ENCODE measurements around the gene SLC5A5.
A peak's percentile ranks its signal among the peaks of the same experiment; 100 is the strongest.

Gene SLC5A5

DNA sequence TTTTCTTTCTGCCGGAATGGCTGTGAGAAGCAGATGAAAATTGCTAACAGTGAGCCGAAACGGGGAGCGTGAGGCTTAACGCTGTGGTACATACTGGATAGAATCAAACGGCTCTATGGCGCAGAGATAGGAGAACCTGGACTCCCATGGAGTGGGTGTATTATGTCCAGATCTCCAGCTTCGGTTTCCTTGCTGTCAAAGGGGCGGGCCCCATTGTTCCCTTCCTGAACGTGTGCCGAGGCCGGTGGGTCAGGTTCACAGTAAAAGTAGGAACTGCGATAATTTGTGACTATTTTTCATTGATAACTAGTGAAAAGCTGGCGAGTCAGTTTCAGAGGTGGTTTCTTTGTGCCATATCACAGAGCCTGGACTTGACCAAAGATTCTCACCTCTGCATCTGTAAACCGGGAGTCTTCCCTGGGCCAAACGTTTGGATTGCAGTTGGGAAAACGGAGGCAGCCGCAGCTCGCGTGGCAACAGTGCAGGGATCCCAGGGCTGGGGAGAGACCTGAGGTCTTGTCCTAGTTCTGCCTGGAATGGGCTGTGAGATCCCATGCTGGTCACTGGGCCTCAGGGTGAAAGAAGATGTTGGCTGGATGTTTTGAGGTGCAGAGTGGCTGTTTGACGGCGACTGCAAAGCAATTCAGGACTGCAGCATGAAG, 11.3 kb upstream of the SLC5A5 start:
- H3K4me3 ChIP-seq (ENCODE audit: low read depth, low read length) = peak overlapping the region; percentile 95
- DNase-seq (ENCODE audit: low read depth) = peak; percentile 27

DNA sequence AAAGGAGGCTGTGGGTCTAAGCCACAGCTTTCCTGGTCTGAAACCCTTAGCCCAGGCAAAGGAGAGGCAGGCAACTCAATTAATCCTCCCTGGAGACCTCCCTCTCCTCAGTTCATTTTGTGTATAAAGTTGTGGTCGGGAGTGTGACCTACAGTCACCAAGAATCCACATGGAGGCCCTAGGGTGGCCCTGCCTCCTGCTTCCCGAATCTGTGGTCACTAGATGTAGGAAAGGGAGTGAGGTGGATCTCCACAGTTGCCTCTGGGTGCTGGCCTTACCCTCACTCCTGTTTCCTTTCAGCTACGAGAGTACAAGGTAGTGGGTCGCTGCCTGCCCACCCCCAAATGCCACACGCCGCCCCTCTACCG, 10.8 kb upstream of the SLC5A5 start:
- DNase-seq (ENCODE audit: low read depth) = no peak
- peak overlapping the region; percentile 95 for H3K4me3 ChIP-seq (ENCODE audit: low read depth, low read length)
- TF ChIP-seq, protein P1, sequence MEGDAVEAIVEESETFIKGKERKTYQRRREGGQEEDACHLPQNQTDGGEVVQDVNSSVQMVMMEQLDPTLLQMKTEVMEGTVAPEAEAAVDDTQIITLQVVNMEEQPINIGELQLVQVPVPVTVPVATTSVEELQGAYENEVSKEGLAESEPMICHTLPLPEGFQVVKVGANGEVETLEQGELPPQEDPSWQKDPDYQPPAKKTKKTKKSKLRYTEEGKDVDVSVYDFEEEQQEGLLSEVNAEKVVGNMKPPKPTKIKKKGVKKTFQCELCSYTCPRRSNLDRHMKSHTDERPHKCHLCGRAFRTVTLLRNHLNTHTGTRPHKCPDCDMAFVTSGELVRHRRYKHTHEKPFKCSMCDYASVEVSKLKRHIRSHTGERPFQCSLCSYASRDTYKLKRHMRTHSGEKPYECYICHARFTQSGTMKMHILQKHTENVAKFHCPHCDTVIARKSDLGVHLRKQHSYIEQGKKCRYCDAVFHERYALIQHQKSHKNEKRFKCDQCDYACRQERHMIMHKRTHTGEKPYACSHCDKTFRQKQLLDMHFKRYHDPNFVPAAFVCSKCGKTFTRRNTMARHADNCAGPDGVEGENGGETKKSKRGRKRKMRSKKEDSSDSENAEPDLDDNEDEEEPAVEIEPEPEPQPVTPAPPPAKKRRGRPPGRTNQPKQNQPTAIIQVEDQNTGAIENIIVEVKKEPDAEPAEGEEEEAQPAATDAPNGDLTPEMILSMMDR (conservative IDR thresholded peaks at IDR 0.05; ENCODE audit: low read depth, low read length) = no peak

More for the DNA sequence above, 11.3 kb upstream of the SLC5A5 start:
- TF ChIP-seq, protein P1 (conservative IDR thresholded peaks at IDR 0.05; ENCODE audit: low read depth, low read length) = no peak

DNA sequence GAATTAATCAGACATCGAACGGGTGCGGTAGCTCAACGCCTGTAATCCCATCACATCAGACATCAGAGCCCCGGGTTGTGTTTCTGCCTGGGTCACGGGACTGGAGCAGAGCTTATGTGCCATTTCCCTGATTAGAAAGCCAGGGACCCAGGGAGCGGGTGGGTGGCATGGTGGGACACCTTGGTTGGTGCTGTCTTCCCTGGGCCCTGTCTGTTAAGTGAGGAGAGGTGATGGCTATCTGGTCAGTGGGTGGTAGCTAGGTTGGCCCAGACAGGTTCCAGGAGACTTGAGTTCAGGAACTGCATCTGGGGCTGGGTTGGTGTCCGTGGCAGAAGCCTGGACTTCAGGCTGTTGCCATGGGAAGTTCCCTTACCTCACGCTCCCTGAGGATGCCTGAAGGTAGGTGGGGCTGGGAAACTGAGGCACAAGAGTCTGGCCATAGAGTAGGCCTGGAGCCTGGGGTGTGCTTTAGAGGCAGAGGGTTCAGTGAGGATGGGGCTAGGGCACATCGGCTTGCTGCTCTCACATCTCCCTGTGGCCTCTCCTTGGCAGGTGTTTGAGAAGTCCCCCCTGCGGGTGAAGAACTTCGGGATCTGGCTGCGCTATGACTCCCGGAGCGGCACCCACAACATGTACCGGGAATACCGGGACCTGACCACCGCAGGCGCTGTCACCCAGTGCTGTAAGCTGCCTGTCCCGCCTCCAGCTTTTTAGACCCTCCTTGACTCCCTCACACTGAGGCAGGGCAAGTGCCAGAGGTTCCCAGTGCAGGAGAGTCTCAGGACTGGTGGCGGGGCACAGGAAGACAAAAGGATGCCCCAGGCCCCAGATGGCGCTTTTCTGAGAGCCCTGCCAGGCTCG, 10.0 kb upstream of the SLC5A5 start:
- peak overlapping the region; percentile 95 for H3K4me3 ChIP-seq (ENCODE audit: low read depth, low read length)
- TF ChIP-seq, protein P1 (conservative IDR thresholded peaks at IDR 0.05; ENCODE audit: low read depth, low read length) = no peak
- DNase-seq (ENCODE audit: low read depth) = no peak

DNA sequence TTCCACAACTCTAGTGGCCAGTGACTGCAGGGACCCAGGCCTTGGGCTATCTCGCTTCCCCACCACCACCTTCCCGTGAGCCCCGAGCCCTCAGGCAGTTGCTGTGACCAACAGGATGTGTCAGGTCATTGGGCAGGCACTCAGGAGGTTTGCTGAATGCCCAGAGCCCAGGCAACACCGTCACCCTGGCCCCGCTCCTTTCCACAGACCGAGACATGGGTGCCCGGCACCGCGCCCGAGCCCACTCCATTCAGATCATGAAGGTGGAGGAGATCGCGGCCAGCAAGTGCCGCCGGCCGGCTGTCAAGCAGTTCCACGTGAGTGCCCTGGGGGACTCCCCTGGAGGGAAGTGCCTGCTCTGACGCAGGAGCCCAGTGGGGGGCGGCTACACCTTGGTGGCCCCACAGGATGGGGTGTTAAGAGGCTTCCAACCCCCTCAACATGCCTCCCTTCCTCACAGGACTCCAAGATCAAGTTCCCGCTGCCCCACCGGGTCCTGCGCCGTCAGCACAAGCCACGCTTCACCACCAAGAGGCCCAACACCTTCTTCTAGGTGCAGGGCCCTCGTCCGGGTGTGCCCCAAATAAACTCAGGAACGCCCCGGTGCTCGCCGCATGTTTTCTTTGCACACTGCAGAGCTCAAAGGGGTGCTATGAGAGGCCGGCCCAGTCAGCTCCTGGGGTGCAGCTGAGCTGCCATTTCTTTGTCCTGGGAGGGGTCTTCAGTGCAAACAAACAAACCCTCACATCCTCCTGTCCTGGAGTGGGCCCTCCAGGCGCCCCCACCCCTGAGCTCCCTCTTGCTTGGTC, 8.8 kb upstream of the SLC5A5 start:
- TF ChIP-seq, protein P1 (conservative IDR thresholded peaks at IDR 0.05; ENCODE audit: low read depth, low read length) = no peak
- no peak overlapping the region for H3K4me3 ChIP-seq (ENCODE audit: low read depth, low read length)
- no peak for DNase-seq (ENCODE audit: low read depth)

DNA sequence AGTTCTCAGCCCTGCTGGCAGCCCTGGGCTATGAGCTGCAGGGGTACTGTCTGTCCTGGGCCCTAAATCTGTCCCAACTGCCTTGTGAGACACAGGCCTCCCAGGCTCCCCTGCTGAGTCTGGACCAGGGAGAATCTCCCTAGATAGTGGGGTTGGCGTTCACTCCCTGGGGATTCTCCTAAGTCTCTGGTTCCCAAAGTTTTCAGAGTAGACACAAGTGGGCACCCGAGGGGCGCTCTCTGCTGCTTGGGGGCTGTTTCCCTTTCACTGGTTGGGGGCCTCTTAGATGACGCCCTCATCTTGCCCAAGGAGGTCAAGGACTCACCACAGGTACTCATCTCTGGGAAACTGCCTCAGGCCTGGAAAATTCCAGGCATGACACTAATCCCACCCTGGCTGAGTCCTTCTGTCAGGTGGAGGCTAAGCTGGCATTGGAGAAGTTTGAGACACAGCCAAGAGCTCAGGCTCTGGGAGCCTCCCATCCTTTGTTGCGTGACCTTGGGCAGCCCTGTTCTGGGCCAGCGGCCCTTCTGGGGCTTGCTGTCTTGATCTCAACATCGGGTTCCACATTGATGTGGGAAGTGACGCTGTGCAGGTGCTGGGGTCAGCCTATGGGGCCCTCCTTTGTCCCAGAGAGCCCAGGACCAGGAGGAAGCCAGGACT, 8.1 kb upstream of the SLC5A5 start:
- H3K4me3 ChIP-seq (ENCODE audit: low read depth, low read length) = no peak overlapping the region
- DNase-seq (ENCODE audit: low read depth) = no peak
- TF ChIP-seq, protein P1 (conservative IDR thresholded peaks at IDR 0.05; ENCODE audit: low read depth, low read length) = no peak

Measured in choroid plexus epithelial cell (primary cell).